Ascending aorta (tissue), 2 donors: ENCODE results near the gene RTKN. TPM values are rescaled to one million over a fixed set of nuclear protein-coding genes. Genes with fewer than 3 reads are reported as not detected.

Experiments used
- DNase-seq, 2 donors: peaks; one replicate each; pipeline ENCODE4 v3.0.0-alpha.2; 2019; ENCODE audit warnings: low spot score in 2 of 2
- H3K27ac ChIP-seq, 2 donors: fragments of 200-600 bp; sonication (generic); one replicate each; pipeline ENCODE4 v1.5.1; 2016 to 2017; ENCODE audit warnings: mild to moderate bottlenecking in 1 of 2
- H3K27me3 ChIP-seq: fragments of 200-600 bp; sonication (generic); one replicate; pipeline ENCODE4 v1.5.1; 2017
- H3K36me3 ChIP-seq, 2 donors: fragments of 200-600 bp; sonication (generic); one replicate each; pipeline ENCODE4 v1.5.1; 2016
- H3K4me1 ChIP-seq, 2 donors: fragments of 200-600 bp; sonication (generic); one replicate each; pipeline ENCODE4 v1.5.1; 2016 to 2017; ENCODE audit warnings: mild to moderate bottlenecking in 1 of 2
- H3K4me3 ChIP-seq, 2 donors: fragments of 200-600 bp; sonication (generic); one replicate each; pipeline ENCODE4 v1.5.1; 2016 to 2017; ENCODE audit warnings: mild to moderate bottlenecking in 1 of 2
- H3K9me3 ChIP-seq, 2 donors: fragments of 200-600 bp; sonication (generic); one replicate each; pipeline ENCODE4 v1.5.1; 2016
- CTCF ChIP-seq, 3 experiments: fragments of 200-600 bp in 2 of 3; fragments of 450-650 bp in 1 of 3; sonication (generic) in 2 of 3; IDR thresholded peaks; one replicate each; pipeline ENCODE4 v1.5.1; 2016 to 2019; ENCODE audit warnings: antibody characterized with exemption in 3 of 3, mild to moderate bottlenecking in 1 of 3, moderate library complexity in 1 of 3
- intact Hi-C: fragments of 100-400 bp; cut with DNase I; formaldehyde crosslinking; loops from one replicate; pipeline ENCODE4 v1.15.1; 2023
- total RNA-seq: library from RNA; depleted of rRNA; stranded (reverse); fragments of >200 nt; gene quantifications from one replicate; pipeline ENCODE4 v1.1.0, GENCODE V29; 2016

RTKN gene
- total RNA-seq, 1 donor from 2014 or later: 9.5 TPM

GRCh38 chr2:74482801-74483674, 41.3 kb upstream of the RTKN start, which contains the start of the genes CCDC142 and TTC31:
CCDC142 (minus strand) TSS chr2:74482998; CDS start chr2:74482837, 161 bp downstream.
TTC31 (plus strand) TSS chr2:74483081; CDS start chr2:74483096, 15 bp downstream.
- H3K9me3 ChIP-seq: no peaks in the 10 kb centered on the region
- intact Hi-C loops: loop anchor here (1.0 to 2.0 kb wide), 7 partner anchors 11 to 104 kb away; partner anchors contain the start of genes AUP1, DOK1, HTRA2 and INO80B
- TF ChIP-seq CTCF (IDR thresholded peaks at IDR 0.05): peak; percentile 83 to 91 (median 86)
- H3K27ac ChIP-seq: peak within 1 kb of the TSS; percentile 85 to 90
- peak within 1 kb of the TSS; percentile 80 to 85 for H3K4me3 ChIP-seq
- H3K27me3 ChIP-seq: no peaks in the 10 kb centered on the region
- peak; percentile 92 to 99 for DNase-seq
- peaks cover 9 to 21% of the 10 kb centered on the region in 2 donors for H3K4me1 ChIP-seq
- H3K36me3 ChIP-seq: peaks cover 3 to 33% of the 10 kb centered on the region in 2 donors

GRCh38 chr2:74481961-74482800, 40.4 kb upstream of the RTKN start:
- H3K27me3 ChIP-seq: no peaks in the 10 kb centered on the region
- H3K4me1 ChIP-seq: peaks cover 9 to 21% of the 10 kb centered on the region in 2 donors
- peak in 1 of 3 experiments; percentile 4 for TF ChIP-seq CTCF (IDR thresholded peaks at IDR 0.05)
- H3K27ac ChIP-seq: peak overlapping the region; percentile 85 to 90
- H3K9me3 ChIP-seq: no peaks in the 10 kb centered on the region
- intact Hi-C loops: loop anchor here (1.0 to 2.0 kb wide), 2 partner anchors 10 to 15 kb away; partner anchors contain the start of gene MRPL53
- H3K36me3 ChIP-seq: peaks cover 8 to 37% of the 10 kb centered on the region in 2 donors
- no peak for DNase-seq
- H3K4me3 ChIP-seq: peak overlapping the region; percentile 80 to 85

- Histone ChIP-seq H3K36me3 (peaks cover 13 to 34% of the 10 kb centered on the region in 2 donors), H3K27ac (peak overlapping the region in 1 of 2 donors; percentile 85), H3K27me3 (no peaks in the 10 kb centered on the region), H3K9me3 (no peaks in the 10 kb centered on the region), H3K4me3 (peak overlapping the region; percentile 80 to 85), H3K4me1 (peaks cover 9 to 21% of the 10 kb centered on the region in 2 donors)
- no peak for TF ChIP-seq CTCF (IDR thresholded peaks at IDR 0.05)
- no peak for DNase-seq
- intact Hi-C loops: no loop called here
These were observed 39.7 kb upstream of the RTKN start for GRCh38 chr2:74481431-74481830.

DNA sequence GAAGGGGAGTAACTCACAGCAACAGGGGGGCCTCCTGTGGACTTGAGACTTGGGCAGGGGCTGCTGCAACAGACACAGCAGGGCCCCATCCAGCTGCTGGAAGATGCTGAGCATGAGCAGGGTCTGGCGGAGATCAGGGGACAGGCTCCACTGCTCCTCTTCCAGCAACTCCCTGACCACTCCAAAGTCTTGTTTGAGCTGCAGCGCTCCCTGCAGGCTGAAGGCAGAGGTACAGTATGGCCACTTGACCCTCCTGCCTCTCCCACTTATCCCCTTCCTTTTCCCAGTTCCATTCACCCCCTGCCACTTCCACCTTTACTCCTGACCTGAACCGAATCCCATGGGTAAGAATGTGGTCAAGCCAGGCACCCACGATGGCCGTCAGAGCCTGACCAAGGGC, 33.2 kb upstream of the RTKN start:
- Histone ChIP-seq H3K36me3 (peaks cover 31 to 34% of the 10 kb centered on the region in 2 donors), H3K27me3 (no peaks in the 10 kb centered on the region), H3K27ac (no peak overlapping the region), H3K4me1 (peaks cover 14% of the 10 kb centered on the region in 2 donors), H3K4me3 (no peak overlapping the region), H3K9me3 (no peaks in the 10 kb centered on the region)
- no peak for DNase-seq
- no peak for TF ChIP-seq CTCF (IDR thresholded peaks at IDR 0.05)
- intact Hi-C loops: no loop called here

DNA sequence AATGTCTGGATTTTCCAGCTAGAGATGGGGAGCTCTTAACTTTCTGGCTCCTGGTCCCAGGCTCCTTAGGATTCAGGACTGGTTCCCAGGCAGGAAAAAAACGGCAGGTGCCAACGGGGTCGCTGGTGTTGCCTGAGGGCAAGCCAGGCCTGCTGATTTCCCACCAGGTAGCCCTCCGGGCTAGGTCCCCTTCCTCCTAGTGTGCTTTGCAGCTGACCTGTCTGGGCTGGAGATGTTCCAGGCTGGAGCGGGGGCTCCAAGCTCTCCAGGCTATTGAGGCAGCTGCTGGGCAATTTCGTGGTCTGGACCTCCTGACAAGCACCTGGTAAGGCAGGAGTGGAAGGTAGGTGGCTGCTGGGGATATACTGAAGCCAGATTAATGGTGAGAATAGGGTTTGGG, 32.7 kb upstream of the RTKN start:
- Histone ChIP-seq H3K27ac (no peak overlapping the region), H3K27me3 (no peaks in the 10 kb centered on the region), H3K9me3 (no peaks in the 10 kb centered on the region), H3K36me3 (peaks cover 30 to 32% of the 10 kb centered on the region in 2 donors), H3K4me1 (peaks cover 13 to 14% of the 10 kb centered on the region in 2 donors), H3K4me3 (no peak overlapping the region)
- intact Hi-C loops: no loop called here
- no peak for DNase-seq
- no peak for TF ChIP-seq CTCF (IDR thresholded peaks at IDR 0.05)
